C4-2B (cell line): Measurements from ENCODE around the gene MAP3K13.

ENCODE experiments used
- CTCF ChIP-seq: fragments of 450-650 bp; conservative IDR thresholded peaks from 2 replicates; pipeline ENCODE4 v1.5.1; 2017; ENCODE audit warnings: mild to moderate bottlenecking
- ZFX ChIP-seq: fragments of 450-650 bp; IDR thresholded peaks from 2 replicates; pipeline ENCODE4 v1.6.1; 2017

- no peak for TF ChIP-seq CTCF
- no peak for TF ChIP-seq ZFX
Observed at GRCh38 chr3:185401319-185401955, 38.5 kb downstream of the MAP3K13 start.
